Upper lobe of left lung (tissue), 4 donors: ENCODE data around the gene TAF1B.
"Not testable (repeated sequence)": the region's sequence is repeated elsewhere in the genome, so short reads cannot be mapped to it uniquely, and the experiment has no call there.

Experiments used
- CTCF ChIP-seq, 6 experiments: fragments of 450-650 bp in 4 of 6; fragments of 200-600 bp in 2 of 6; sonication (generic) in 2 of 6; IDR thresholded peaks; one replicate each; pipeline ENCODE4 v1.5.1; 2016 to 2019; ENCODE audit warnings: antibody characterized with exemption in 6 of 6
- EP300 ChIP-seq, 4 donors: sonication (generic); formaldehyde crosslinking; IDR thresholded peaks; one replicate each; pipeline ENCODE4 v1.5.1; 2017; ENCODE audit warnings: antibody characterized with exemption in 4 of 4, control low read depth in 2 of 4
- POLR2A ChIP-seq, 4 donors: fragments of 450-650 bp; IDR thresholded peaks; one replicate each; pipeline ENCODE4 v1.5.1; 2016 to 2017; ENCODE audit warnings: antibody characterized with exemption in 4 of 4, mild to moderate bottlenecking in 2 of 4

DNA sequence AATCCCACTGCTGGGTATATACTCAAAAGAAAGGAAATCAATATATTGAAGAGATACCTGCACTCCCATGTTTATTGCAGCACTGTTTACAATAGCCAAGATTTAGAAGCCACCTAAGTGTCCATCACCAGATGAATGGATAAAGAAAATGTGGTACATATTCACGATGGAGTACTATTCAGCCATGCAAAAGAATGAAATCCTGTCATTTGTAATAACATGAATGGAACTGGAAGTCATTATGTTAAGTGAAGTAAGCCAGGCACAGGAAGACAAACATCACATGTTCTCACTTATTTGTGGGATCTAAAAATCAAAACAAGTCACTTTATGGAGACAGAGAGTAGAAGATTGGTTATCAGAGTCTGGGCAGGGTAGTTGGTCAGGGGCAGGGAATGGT, 8.2 kb upstream of the TAF1B start:
- TF ChIP-seq POLR2A, CTCF, EP300 (IDR thresholded peaks at IDR 0.05): not testable (repeated sequence)
